Measurements from ENCODE around the gene RPL41.

RPL41 gene

DNA sequence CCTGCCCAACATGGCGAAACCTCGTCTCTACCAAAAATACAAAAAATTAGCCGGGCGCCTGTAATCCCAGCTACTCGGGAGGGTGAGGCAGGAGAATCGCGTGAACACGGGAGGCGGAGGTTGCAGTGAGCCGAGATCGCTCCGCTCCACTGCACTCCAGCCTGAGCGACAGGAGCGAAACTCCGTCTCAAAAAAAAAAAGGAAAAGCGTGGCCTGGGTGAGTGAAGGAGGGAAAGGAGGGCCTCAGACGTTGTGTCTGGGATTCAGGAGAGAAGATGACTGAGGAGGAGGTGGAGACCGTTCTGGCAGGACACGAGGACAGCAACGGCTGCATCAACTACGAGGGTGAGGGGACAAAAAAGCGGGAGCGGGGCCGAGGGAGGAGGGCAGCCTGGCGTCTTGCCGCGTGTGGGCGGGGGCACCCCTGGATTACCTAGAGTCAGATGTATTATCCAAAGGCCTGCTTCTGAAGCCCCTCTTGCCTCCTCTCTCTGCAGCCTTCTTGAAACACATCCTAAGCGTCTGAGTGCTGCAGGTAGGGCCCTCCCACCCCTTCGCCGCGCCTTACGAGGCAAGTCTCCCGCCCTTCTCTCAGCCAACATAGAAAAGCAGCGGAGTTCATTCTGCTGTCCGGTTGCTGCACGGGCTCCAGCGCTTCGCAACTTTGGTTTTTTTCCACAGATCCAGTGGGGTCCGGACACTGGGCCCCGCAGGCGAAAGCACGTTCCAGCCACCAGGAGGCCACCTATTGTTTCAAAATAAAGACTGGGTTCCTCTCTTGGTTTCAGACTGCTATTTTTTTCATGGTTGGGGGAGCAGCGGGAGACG is 41.0 kb downstream of the RPL41 start:
- DNase-seq: peak; percentile 84

GRCh38 chr12:56158029-56158925 is 41.8 kb downstream of the RPL41 start, which contains the start of gene MYL6:
TSS of gene MYL6 (plus strand) at chr12:56158359. CDS start at chr12:56158402, 43 bp downstream.
- DNase-seq: peak; percentile 91

DNA sequence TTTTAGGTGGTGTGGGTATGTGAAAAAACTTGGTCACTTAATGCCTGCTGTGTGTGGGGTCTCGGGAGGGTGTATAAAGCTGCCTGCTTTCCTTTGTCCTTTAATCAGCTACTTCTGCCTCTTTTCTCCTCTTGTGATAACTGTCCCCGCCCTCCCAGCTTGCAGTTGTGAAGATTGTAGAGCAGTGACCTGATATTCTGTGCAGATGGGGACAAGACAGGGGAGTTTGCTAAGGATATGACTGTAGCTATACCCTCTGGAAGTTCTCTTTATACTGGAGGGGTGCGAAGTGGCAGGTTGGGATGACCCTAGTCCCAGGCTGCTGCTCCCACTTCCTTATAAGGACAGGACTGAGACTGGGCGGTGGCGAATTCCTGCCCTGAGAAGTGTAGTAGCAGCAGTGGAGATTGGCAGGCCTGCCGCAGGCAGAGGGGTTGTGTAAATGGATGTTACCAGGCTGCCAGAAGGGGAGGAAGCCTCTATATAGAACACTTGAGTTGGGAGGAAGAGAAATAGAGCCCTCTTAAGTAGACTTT is 42.6 kb downstream of the RPL41 start:
- peak; percentile 35 for DNase-seq

DNA sequence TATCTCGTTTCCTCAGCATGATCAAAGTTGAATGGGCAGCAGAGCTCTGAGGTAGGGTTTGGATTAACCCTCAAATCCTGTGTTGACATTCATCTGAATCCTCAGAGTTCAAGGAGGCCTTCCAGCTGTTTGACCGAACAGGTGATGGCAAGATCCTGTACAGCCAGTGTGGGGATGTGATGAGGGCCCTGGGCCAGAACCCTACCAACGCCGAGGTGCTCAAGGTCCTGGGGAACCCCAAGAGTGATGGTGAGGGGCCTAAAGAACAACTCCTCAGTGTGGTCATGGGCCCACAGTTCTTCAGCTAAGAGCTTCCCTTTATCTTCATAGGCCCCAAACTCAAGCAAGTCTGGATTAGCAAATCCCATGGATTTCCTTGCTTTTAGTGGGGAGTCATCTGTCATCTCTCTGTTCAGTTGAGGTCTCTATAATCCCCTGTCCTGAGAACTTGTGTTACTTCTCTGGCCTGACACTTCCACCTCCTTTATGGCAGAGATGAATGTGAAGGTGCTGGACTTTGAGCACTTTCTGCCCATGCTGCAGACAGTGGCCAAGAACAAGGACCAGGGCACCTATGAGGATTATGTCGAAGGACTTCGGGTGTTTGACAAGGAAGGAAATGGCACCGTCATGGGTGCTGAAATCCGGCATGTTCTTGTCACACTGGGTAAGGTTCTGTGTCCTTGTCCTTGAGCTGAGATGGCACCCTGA is 43.2 kb downstream of the RPL41 start:
- no peak for DNase-seq

GRCh38 chr12:56160193-56160763 is 43.8 kb downstream of the RPL41 start:
- DNase-seq: no peak

GRCh38 chr12:56160894-56161689 is 44.7 kb downstream of the RPL41 start:
- DNase-seq: no peak

DNA sequence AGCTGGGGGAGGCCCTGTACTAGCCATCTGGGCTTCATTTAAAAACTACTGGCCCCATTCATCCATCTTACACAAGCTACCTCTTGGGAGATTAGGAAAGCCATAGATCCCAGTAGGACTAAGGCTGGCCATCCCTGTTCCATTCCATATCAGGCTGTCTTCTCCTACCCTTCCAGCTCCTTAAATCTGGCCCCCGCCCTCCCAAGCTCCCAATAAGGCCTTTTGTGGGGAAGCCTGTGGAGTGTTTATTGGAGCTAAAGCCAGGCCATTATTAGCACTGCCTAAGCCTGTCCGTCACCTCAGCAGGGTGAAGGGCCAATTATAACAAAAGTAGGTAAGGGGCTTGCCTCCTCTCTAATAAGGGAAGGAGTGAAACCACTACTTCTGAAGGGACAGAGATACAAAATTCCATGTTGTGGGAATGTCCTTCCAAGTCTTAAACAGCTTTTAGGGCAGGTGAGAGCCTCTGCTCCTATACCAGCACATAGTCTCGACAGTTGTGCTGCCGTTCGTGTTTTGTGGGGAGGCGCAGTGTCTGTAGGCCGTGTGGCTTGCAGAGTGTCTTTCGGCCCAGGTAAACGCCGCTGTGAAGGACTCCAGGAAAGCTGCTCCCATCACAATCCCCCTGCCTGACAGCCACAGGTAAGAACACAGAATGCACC is 45.4 kb downstream of the RPL41 start:
- no peak for DNase-seq

DNA sequence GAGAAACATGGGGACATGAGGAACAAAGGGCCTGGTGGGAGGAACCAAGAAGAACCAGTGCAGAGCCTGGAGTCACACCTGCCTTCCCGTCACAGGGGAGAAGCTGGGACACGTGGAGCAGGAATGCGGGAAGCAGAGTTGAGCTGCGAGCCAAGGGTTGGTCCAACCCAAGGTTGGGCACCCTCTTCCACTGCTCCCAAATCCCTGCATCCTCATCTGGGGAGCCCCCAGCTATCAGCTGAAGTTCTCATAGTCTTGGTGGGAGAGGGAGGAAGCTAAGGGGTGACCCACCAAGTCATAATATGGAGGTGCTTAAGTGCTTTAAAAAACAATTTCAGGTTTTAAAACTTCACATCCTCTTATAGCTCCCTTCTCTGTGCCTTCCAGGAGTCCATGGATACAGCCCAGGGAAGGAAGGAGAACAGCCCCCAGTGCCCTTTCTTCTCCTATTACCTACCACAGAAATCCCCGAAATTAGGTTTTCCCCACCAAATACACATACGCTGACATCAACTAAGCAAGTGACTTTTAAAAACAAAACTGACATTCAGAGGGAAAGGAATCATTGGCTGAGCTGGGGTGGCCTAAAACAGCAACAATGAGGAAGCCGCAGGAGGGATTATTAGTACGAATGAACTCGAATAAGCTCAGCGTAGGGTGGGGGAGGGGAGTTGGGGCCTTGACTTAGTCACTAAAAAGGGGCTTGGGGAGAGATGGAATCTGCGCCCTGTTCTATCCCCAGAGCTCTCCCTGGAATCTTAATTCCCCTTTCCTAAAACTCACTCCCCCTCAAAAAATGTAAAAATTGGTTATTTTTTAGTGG is 46.2 kb downstream of the RPL41 start:
- no peak for DNase-seq

DNA sequence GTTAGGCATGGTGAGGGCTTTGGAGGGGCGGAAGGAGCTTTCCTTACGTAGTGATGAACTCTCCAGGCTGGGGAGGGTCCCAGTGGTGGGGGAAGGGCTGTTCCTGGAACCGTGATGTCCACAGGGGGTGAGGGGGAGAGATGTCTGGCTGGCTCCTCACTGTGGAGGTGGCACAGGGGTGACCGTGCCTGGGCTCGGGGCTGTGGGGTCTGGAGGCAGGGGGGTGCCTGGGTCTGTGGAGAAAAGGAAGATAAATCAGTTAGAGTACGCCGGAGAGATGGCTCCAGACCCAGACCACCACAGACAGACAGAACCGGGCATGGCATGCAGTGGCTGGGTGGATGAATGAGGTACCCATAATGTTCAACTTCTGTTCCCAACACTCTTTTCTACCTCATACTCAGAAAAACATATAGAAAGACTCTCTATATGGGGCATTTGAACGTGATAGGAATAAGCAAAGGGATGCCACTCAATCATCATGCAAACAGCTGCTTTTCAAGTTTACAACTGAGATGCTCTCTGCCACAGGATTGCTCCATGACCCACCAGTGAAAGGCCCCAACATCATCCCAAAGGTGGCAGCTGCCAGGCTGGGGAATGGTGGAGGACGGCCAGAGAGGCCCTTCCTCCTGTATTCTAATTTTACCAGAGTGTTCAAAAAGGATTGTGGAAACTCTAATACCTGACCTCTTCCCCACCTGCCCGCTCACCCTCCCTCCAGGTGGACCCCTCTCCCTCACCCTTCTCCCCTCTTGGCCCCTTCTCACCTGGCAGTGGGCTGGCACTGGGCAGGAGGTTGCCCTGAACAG is 47.3 kb downstream of the RPL41 start:
- no peak for DNase-seq

DNA sequence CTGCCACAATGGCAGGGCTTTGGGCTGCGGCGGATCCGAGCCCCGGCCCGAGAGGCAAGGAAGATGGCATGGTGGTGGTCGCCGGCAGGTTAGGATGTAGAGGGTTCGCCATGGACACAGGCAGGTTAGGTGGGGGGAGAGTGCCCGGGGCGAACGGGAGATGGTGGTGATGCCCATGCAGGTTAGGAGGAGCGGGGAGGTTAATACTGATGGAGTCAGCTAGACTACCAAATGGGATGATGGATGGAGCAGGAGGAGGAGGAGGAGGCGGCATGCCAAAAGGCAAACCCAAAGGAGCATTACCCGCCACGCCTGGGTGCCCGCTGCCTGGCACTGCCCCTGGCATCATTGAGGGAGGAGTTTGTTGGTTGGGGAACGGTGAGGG is 47.9 kb downstream of the RPL41 start:
- no peak for DNase-seq

DNA sequence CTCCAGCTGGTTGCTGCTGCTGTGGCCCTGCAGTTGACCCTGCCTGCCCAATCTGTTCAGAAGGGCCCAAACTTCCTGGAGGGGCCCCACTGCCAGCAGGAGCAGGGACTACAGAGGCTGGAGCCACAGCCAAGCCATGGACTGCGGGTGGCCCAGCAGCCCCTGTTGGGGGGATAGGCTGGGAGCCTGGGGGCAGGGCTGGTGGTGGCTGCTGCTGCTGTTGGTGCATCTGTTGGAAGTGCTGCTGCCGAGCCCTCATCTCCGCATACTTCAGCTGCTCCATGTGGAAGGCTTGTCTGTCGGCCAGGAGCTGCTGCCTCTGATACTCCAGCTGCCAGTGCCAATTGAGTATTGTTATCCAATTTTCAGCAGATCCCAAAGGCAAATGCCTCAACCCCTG is 48.9 kb downstream of the RPL41 start:
- no peak for DNase-seq

Data from GF-D8 (cell line).